HCT116 (cell line): ENCODE data around the gene THSD4. TPM values are rescaled to one million over a fixed set of nuclear protein-coding genes. Genes with fewer than 3 reads are reported as not detected.

Experiments
- ATAC-seq: fragments of 200-7000 bp; cut with Tn5 transposase; 2 replicates; pipeline ENCODE4 v1.9.1; 2020; ENCODE audit warnings: mild to moderate bottlenecking, moderate library complexity
- BruUV-seq: library from RNA; stranded (reverse); fragments of 400-500 nt; replicated peaks from 2 replicates; lab custom pipeline; 2021; lab: Mats Ljungman, UMichigan
- CTCF ChIA-PET: fragments of 300-600 bp; sonication (Branson Sonifier 250); formaldehyde crosslinking; loops from one replicate; lab custom pipeline; 2021; ENCODE audit warnings: antibody characterized with exemption; lab: Charles Lee
- POLR2A ChIA-PET: fragments of 300-600, 350-600 bp; sonication (Branson Sonifier 250); formaldehyde crosslinking; loops from one replicate; lab custom pipeline; 2021; ENCODE audit warnings: antibody characterized with exemption; lab: Charles Lee
- RAD21 ChIA-PET, 2 experiments: fragments of 300-600 bp; sonication (Branson Sonifier 250); formaldehyde crosslinking; loops; one replicate each; lab custom pipeline; 2023; ENCODE audit warnings: low total read pairs in 2 of 2; ENCODE audit not compliant: uncharacterized antibody in 2 of 2, unreplicated experiment in 2 of 2, low non-redundant PET in 1 of 2; lab: Charles Lee
- DNase-seq: peaks from one replicate; pipeline ENCODE4 v3.0.0-alpha.2; 2010; ENCODE audit warnings: low read depth, low spot score
- H2AFZ ChIP-seq: fragments of 200-600 bp; shearing (Covaris generic), sonication (generic); 2 replicates; pipeline ENCODE4 v1.6.1; 2017; ENCODE audit warnings: low read depth, mixed run types, mixed read lengths, antibody characterized with exemption, low read length; ENCODE audit not compliant: poor library complexity, severe bottlenecking
- H3K27ac ChIP-seq: 2 replicates; pipeline ENCODE4 v1.5.1; 2012; ENCODE audit warnings: low read depth, low read length
- H3K27me3 ChIP-seq: fragments of 200-600 bp; sonication (generic); 2 replicates; pipeline ENCODE4 v1.6.1; 2016; ENCODE audit warnings: mixed run types, low read length, mixed read lengths; ENCODE audit not compliant: insufficient read depth
- H3K36me3 ChIP-seq, 2 experiments: fragments of 200-500 bp in 1 of 2; fragments of 200-600 bp in 1 of 2; sonication (Bioruptor generic) in 1 of 2; sonication (generic) in 1 of 2; 2 replicates each; pipeline versions ENCODE4 v1.5.1 to v1.6.1; 2014 to 2016; ENCODE audit warnings: low read length in 2 of 2, inconsistent platforms in 1 of 2, mixed read lengths in 1 of 2, mixed run types in 1 of 2; ENCODE audit not compliant: insufficient read depth in 2 of 2, control insufficient read depth in 1 of 2
- H3K4me1 ChIP-seq, 2 experiments: fragments of 200-600 bp in 1 of 2; sonication (generic) in 1 of 2; 2 replicates each; pipeline versions ENCODE4 v1.5.1 to v1.6.1; 2012 to 2017; ENCODE audit warnings: low read length in 2 of 2, inconsistent platforms in 1 of 2, mild to moderate bottlenecking in 1 of 2, mixed read lengths in 1 of 2, mixed run types in 1 of 2, moderate library complexity in 1 of 2; ENCODE audit not compliant: insufficient read depth in 2 of 2, control insufficient read depth in 1 of 2
- H3K4me2 ChIP-seq: fragments of 200-600 bp; sonication (generic); 2 replicates; pipeline ENCODE4 v1.6.1; 2017; ENCODE audit warnings: mixed run types, low read length, mixed read lengths
- H3K4me3 ChIP-seq, 2 experiments: fragments of 200-600 bp in 1 of 2; sonication (generic) in 1 of 2; replicated peaks in 1 of 2; 2 replicates each; pipeline ENCODE4 v1.5.1; 2011 to 2016; ENCODE audit warnings: low read length in 2 of 2, control low read depth in 1 of 2, low read depth in 1 of 2, mild to moderate bottlenecking in 1 of 2, mixed read lengths in 1 of 2, mixed run types in 1 of 2
- H3K79me2 ChIP-seq: fragments of 200-600 bp; sonication (generic); 2 replicates; pipeline ENCODE4 v1.6.1; 2017; ENCODE audit warnings: mild to moderate bottlenecking, mixed run types, low read length, moderate library complexity, mixed read lengths; ENCODE audit not compliant: insufficient read depth
- H3K9ac ChIP-seq: fragments of 200-600 bp; sonication (generic); 2 replicates; pipeline ENCODE4 v1.6.1; 2016; ENCODE audit warnings: low read length, mixed read lengths
- H3K9me2 ChIP-seq: fragments of 200-600 bp; sonication (generic), shearing (Covaris generic); 2 replicates; pipeline ENCODE4 v1.6.1; 2017; ENCODE audit warnings: mixed run types, mild to moderate bottlenecking, moderate library complexity; ENCODE audit not compliant: insufficient read depth
- H3K9me3 ChIP-seq, 2 experiments: fragments of 200-500 bp in 1 of 2; fragments of 200-600 bp in 1 of 2; sonication (Bioruptor generic) in 1 of 2; sonication (generic) in 1 of 2; 2 replicates each; pipeline ENCODE4 v1.6.1; 2014 to 2017; ENCODE audit warnings: low read length in 2 of 2, mixed read lengths in 2 of 2, inconsistent platforms in 1 of 2, low read depth in 1 of 2, mild to moderate bottlenecking in 1 of 2, mixed run types in 1 of 2, moderate library complexity in 1 of 2; ENCODE audit not compliant: control insufficient read depth in 1 of 2, insufficient read depth in 1 of 2
- H4K20me1 ChIP-seq: fragments of 200-600 bp; sonication (generic), shearing (Covaris generic); 2 replicates; pipeline ENCODE4 v1.6.1; 2017; ENCODE audit warnings: mixed run types, mild to moderate bottlenecking, moderate library complexity; ENCODE audit not compliant: insufficient read depth
- CBX3 ChIP-seq: IDR thresholded peaks from 2 replicates; pipeline ENCODE4 v1.6.1; 2012; ENCODE audit warnings: low read depth
- EGR1 ChIP-seq: IDR thresholded peaks from 2 replicates; pipeline ENCODE4 v1.6.1; 2012; ENCODE audit warnings: low read depth
- ELF1 ChIP-seq: IDR thresholded peaks from 2 replicates; pipeline ENCODE4 v1.6.1; 2012; ENCODE audit warnings: low read depth, borderline replicate concordance
- EZH2 ChIP-seq: fragments of 200-600 bp; sonication (generic); IDR thresholded peaks from 2 replicates; pipeline ENCODE4 v1.6.1; 2017; ENCODE audit warnings: antibody characterized with exemption, mixed run types
- EZH2phosphoT487 ChIP-seq: fragments of 200-600 bp; IDR thresholded peaks from 2 replicates; pipeline ENCODE4 v1.6.1; 2018; ENCODE audit warnings: antibody characterized with exemption, borderline replicate concordance
- JUND ChIP-seq: IDR thresholded peaks from 2 replicates; pipeline ENCODE4 v1.6.1; 2012
- POLR2AphosphoS5 ChIP-seq: IDR thresholded peaks from 2 replicates; pipeline ENCODE4 v1.6.1; 2011; ENCODE audit warnings: mild to moderate bottlenecking, low read depth, low read length, moderate library complexity
- RAD21 ChIP-seq: IDR thresholded peaks from 2 replicates; pipeline ENCODE4 v1.6.1; 2012; ENCODE audit warnings: low read depth, mild to moderate bottlenecking
- SIN3A ChIP-seq: IDR thresholded peaks from 2 replicates; pipeline ENCODE4 v1.6.1; 2012; ENCODE audit warnings: low read depth
- SP1 ChIP-seq: IDR thresholded peaks from 2 replicates; pipeline ENCODE4 v1.6.1; 2012; ENCODE audit warnings: low read depth
- SRF ChIP-seq: IDR thresholded peaks from 2 replicates; pipeline ENCODE4 v1.6.1; 2012; ENCODE audit warnings: low read depth
- ZNF274 ChIP-seq: fragments of 200-500 bp; sonication (Bioruptor generic); IDR thresholded peaks from 2 replicates; pipeline ENCODE4 v1.6.1; 2014; ENCODE audit warnings: mild to moderate bottlenecking, low read depth, low read length, inconsistent platforms
- intact Hi-C: fragments of 100-400 bp; cut with micrococcal nuclease; formaldehyde crosslinking; loops from 2 replicates; pipeline ENCODE4 v1.10.0; 2022
- total RNA-seq: library from RNA; stranded (reverse); gene quantifications from one replicate; pipeline ENCODE4 v1.2.1, GENCODE V29; 2021; ENCODE audit not compliant: unreplicated experiment
- TF ChIP-seq, protein P1 (sequence below): IDR thresholded peaks from 2 replicates; pipeline ENCODE4 v1.6.1; 2012; ENCODE audit warnings: low read depth
- TF ChIP-seq, protein P2 (sequence below): IDR thresholded peaks from 2 replicates; pipeline ENCODE4 v1.6.1; 2012
- TF ChIP-seq, protein P3 (sequence below), 3 experiments: fragments of 200-600 bp in 1 of 3; sonication (generic) in 1 of 3; IDR thresholded peaks in 2 of 3; conservative IDR thresholded peaks in 1 of 3; 2 replicates each; pipeline ENCODE4 v1.5.1; 2012 to 2017; ENCODE audit warnings: low read depth in 2 of 3, low read length in 2 of 3, antibody characterized with exemption in 1 of 3, borderline replicate concordance in 1 of 3, control low read depth in 1 of 3, mild to moderate bottlenecking in 1 of 3, mixed read lengths in 1 of 3, mixed run types in 1 of 3, moderate library complexity in 1 of 3; ENCODE audit not compliant: insufficient read depth in 1 of 3

Gene THSD4
- total RNA-seq, 1 experiment from 2014 or later = 30.5 TPM

DNA sequence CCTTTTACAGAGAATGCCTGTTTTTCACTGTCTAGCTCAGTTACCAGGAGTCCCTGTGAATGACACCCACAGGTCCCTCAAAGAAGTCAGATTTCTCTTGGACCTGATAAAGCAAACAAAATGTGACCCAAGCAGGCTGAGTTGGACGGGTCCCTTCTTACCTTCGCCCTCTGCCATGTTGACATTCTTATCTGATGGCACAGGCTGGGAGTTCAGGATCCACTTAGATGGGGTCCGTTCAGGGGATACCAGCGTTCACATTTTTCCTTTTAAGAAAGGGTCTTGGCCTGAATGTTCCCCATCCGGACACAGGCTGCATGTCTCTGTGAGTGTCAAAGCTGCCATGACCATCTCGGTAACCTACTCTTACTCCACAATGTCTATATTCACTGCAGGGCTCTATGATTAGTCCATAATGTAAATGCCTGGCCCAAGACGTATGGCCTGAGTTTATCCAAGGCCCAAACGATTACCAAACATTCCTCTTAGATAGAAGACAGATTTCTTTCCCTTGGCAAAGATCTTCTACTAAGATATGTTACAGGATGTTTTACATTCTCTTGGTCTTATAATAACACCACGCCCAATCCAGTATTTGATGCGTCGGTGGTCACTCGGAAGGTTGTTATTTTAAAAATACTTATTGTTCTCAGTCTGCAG lies 179.1 kb downstream of the THSD4 start:
- Histone ChIP-seq H3K36me3 (no peaks in the 10 kb centered on the region), H3K4me2 (peak overlapping the region; percentile 79), H3K9me3 (no peaks in the 10 kb centered on the region), H3K27ac (peak overlapping the region; percentile 97), H3K4me3 (peak overlapping the region; percentile 1 to 51), H3K9ac (peak overlapping the region; percentile 61), H3K79me2 (no peaks in the 10 kb centered on the region), H3K4me1 (peaks cover 49 to 63% of the 10 kb centered on the region in 2 experiments), H2AFZ (no peak overlapping the region), H3K9me2 (no peaks in the 10 kb centered on the region), H3K27me3 (no peaks in the 10 kb centered on the region), H4K20me1 (no peaks in the 10 kb centered on the region)
- no peak for DNase-seq
- RAD21 ChIA-PET = no interaction called here
- BruUV-seq = no TSS peak
- CTCF ChIA-PET = no interaction called here
- intact Hi-C loops = loop anchor here (2.0 to 10.0 kb wide), 4 partner anchors 146 to 930 kb away; no protein-coding TSS in a partner anchor
- ATAC-seq = peak; percentile 3
- no peak for TF ChIP-seq SRF
- TF ChIP-seq, protein P1, sequence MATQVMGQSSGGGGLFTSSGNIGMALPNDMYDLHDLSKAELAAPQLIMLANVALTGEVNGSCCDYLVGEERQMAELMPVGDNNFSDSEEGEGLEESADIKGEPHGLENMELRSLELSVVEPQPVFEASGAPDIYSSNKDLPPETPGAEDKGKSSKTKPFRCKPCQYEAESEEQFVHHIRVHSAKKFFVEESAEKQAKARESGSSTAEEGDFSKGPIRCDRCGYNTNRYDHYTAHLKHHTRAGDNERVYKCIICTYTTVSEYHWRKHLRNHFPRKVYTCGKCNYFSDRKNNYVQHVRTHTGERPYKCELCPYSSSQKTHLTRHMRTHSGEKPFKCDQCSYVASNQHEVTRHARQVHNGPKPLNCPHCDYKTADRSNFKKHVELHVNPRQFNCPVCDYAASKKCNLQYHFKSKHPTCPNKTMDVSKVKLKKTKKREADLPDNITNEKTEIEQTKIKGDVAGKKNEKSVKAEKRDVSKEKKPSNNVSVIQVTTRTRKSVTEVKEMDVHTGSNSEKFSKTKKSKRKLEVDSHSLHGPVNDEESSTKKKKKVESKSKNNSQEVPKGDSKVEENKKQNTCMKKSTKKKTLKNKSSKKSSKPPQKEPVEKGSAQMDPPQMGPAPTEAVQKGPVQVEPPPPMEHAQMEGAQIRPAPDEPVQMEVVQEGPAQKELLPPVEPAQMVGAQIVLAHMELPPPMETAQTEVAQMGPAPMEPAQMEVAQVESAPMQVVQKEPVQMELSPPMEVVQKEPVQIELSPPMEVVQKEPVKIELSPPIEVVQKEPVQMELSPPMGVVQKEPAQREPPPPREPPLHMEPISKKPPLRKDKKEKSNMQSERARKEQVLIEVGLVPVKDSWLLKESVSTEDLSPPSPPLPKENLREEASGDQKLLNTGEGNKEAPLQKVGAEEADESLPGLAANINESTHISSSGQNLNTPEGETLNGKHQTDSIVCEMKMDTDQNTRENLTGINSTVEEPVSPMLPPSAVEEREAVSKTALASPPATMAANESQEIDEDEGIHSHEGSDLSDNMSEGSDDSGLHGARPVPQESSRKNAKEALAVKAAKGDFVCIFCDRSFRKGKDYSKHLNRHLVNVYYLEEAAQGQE = no peak
- no peak for TF ChIP-seq EZH2phosphoT487
- TF ChIP-seq SIN3A = peak; percentile 8; the same call in 1 of the 2 replicates
- no peak for TF ChIP-seq ZNF274
- no peak; the same call in 1 of the 2 replicates for TF ChIP-seq RAD21
- no peak for TF ChIP-seq EZH2
- no peak for TF ChIP-seq EGR1
- TF ChIP-seq, protein P2, sequence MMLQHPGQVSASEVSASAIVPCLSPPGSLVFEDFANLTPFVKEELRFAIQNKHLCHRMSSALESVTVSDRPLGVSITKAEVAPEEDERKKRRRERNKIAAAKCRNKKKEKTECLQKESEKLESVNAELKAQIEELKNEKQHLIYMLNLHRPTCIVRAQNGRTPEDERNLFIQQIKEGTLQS = no peak
- 0 out of 2 replicates have a peak, but pooled peaks have one; percentile 4 for TF ChIP-seq CBX3
- TF ChIP-seq, protein P3, sequence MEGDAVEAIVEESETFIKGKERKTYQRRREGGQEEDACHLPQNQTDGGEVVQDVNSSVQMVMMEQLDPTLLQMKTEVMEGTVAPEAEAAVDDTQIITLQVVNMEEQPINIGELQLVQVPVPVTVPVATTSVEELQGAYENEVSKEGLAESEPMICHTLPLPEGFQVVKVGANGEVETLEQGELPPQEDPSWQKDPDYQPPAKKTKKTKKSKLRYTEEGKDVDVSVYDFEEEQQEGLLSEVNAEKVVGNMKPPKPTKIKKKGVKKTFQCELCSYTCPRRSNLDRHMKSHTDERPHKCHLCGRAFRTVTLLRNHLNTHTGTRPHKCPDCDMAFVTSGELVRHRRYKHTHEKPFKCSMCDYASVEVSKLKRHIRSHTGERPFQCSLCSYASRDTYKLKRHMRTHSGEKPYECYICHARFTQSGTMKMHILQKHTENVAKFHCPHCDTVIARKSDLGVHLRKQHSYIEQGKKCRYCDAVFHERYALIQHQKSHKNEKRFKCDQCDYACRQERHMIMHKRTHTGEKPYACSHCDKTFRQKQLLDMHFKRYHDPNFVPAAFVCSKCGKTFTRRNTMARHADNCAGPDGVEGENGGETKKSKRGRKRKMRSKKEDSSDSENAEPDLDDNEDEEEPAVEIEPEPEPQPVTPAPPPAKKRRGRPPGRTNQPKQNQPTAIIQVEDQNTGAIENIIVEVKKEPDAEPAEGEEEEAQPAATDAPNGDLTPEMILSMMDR (IDR thresholded peaks at IDR 0.05 in 2 of 3, conservative IDR thresholded peaks at IDR 0.05 in 1 of 3; ENCODE audit: borderline replicate concordance in 1 of 3, insufficient read depth in 1 of 3, low read depth in 2 of 3, low read length in 2 of 3) = no peak
- TF ChIP-seq POLR2AphosphoS5 = no peak
- TF ChIP-seq JUND = no peak
- no peak for TF ChIP-seq SP1
- no peak for TF ChIP-seq ELF1
- POLR2A ChIA-PET = interaction anchor here (0.6 to 1.4 kb wide), 3 partner anchors 8 to 246 kb away, joined by 3 to 6 read pairs (median 4); no protein-coding TSS in a partner anchor
